Memory B cell (primary cell): ENCODE measurements around the gene IL25.

Experiments used
- ATAC-seq: fragments of 150-1000 bp; cut with Tn5 transposase; 2 replicates; pipeline ENCODE4 v1.10.0; 2021; ENCODE audit warnings: low read depth, mild to moderate bottlenecking, moderate library complexity
- DNase-seq, 2 donors: peaks; one replicate each; pipeline ENCODE4 v3.0.0; 2022; ENCODE audit warnings: low spot score in 2 of 2
- H3K27ac Mint-ChIP-seq: one replicate; pipeline ENCODE4 v1.8.0; 2022; ENCODE audit warnings: mild to moderate bottlenecking, moderate library complexity, mixed read lengths
- H3K27me3 Mint-ChIP-seq: one replicate; pipeline ENCODE4 v1.8.0; 2022; ENCODE audit warnings: mixed read lengths
- H3K36me3 Mint-ChIP-seq: one replicate; pipeline ENCODE4 v1.8.0; 2022; ENCODE audit warnings: mild to moderate bottlenecking, mixed read lengths
- H3K4me1 Mint-ChIP-seq: one replicate; pipeline ENCODE4 v1.8.0; 2022; ENCODE audit warnings: mixed read lengths
- H3K4me3 Mint-ChIP-seq: one replicate; pipeline ENCODE4 v1.8.0; 2022; ENCODE audit warnings: mild to moderate bottlenecking, moderate library complexity, mixed read lengths
- H3K9me3 Mint-ChIP-seq: one replicate; pipeline ENCODE4 v1.8.0; 2022; ENCODE audit warnings: mixed read lengths

Gene IL25

GRCh38 chr14:23359167-23359626 is 13.4 kb upstream of the IL25 start:
- ATAC-seq (no peak), DNase-seq (no peak)
- no peaks in the 10 kb centered on the region for H3K36me3 Mint-ChIP-seq
- H3K27me3 Mint-ChIP-seq: peaks cover 19% of the 10 kb centered on the region
- H3K9me3 Mint-ChIP-seq: no peaks in the 10 kb centered on the region
- H3K4me1 Mint-ChIP-seq: no peaks in the 10 kb centered on the region
- no peak overlapping the region for H3K4me3 Mint-ChIP-seq
- H3K27ac Mint-ChIP-seq: no peak overlapping the region

GRCh38 chr14:23359722-23360447 is 12.7 kb upstream of the IL25 start:
- H3K4me1 Mint-ChIP-seq: no peaks in the 10 kb centered on the region

GRCh38 chr14:23360496-23360895 is 12.1 kb upstream of the IL25 start:
- no peak for DNase-seq
- H3K4me3 Mint-ChIP-seq: no peak overlapping the region

More at GRCh38 chr14:23359722-23360447, 12.7 kb upstream of the IL25 start:
- DNase-seq (no peak), ATAC-seq (no peak)
- no peaks in the 10 kb centered on the region for H3K9me3 Mint-ChIP-seq
- no peak overlapping the region for H3K27ac Mint-ChIP-seq
- peaks cover 22% of the 10 kb centered on the region for H3K27me3 Mint-ChIP-seq
- no peak overlapping the region for H3K4me3 Mint-ChIP-seq
- H3K36me3 Mint-ChIP-seq: no peaks in the 10 kb centered on the region

GRCh38 chr14:23361320-23361719 is 11.3 kb upstream of the IL25 start:
- H3K4me3 Mint-ChIP-seq: no peak overlapping the region
- DNase-seq: no peak

More at GRCh38 chr14:23360496-23360895, 12.1 kb upstream of the IL25 start:
- Mint-ChIP-seq H3K27me3 (peaks cover 16% of the 10 kb centered on the region), H3K27ac (no peak overlapping the region), H3K9me3 (no peaks in the 10 kb centered on the region), H3K4me1 (no peaks in the 10 kb centered on the region), H3K36me3 (no peaks in the 10 kb centered on the region)
- no peak for ATAC-seq

GRCh38 chr14:23361763-23362162 is 10.8 kb upstream of the IL25 start:
- Mint-ChIP-seq H3K4me1 (no peaks in the 10 kb centered on the region), H3K4me3 (no peak overlapping the region), H3K27ac (no peak overlapping the region), H3K36me3 (no peaks in the 10 kb centered on the region), H3K9me3 (no peaks in the 10 kb centered on the region), H3K27me3 (peaks cover 16% of the 10 kb centered on the region)
- ATAC-seq (no peak), DNase-seq (no peak)

More at GRCh38 chr14:23361320-23361719, 11.3 kb upstream of the IL25 start:
- H3K4me1 Mint-ChIP-seq: no peaks in the 10 kb centered on the region
- no peaks in the 10 kb centered on the region for H3K9me3 Mint-ChIP-seq
- H3K27me3 Mint-ChIP-seq: peaks cover 12% of the 10 kb centered on the region
- H3K27ac Mint-ChIP-seq: no peak overlapping the region
- H3K36me3 Mint-ChIP-seq: no peaks in the 10 kb centered on the region
- no peak for ATAC-seq

- no peak for DNase-seq
- H3K27me3 Mint-ChIP-seq: peaks cover 20% of the 10 kb centered on the region
- no peaks in the 10 kb centered on the region for H3K4me1 Mint-ChIP-seq
- no peak overlapping the region for H3K27ac Mint-ChIP-seq
- no peaks in the 10 kb centered on the region for H3K9me3 Mint-ChIP-seq
- no peak for ATAC-seq
- H3K4me3 Mint-ChIP-seq: no peak overlapping the region
- H3K36me3 Mint-ChIP-seq: no peaks in the 10 kb centered on the region
Measured at GRCh38 chr14:23362200-23362599, 10.4 kb upstream of the IL25 start.

GRCh38 chr14:23364164-23365035 is 8.2 kb upstream of the IL25 start:
- no peak for DNase-seq
- Mint-ChIP-seq H3K4me1 (no peaks in the 10 kb centered on the region), H3K27me3 (peaks cover 27% of the 10 kb centered on the region), H3K9me3 (no peaks in the 10 kb centered on the region), H3K4me3 (no peak overlapping the region), H3K27ac (no peak overlapping the region), H3K36me3 (no peaks in the 10 kb centered on the region)
- no peak for ATAC-seq

GRCh38 chr14:23365036-23365731 is 7.4 kb upstream of the IL25 start, which contains the start of gene EFS:
TSS of gene EFS (minus strand) at chr14:23365172. CDS start at chr14:23365025, 147 bp downstream.
- no peak within 1 kb of the TSS for H3K4me3 Mint-ChIP-seq
- no peaks in the 10 kb centered on the region for H3K36me3 Mint-ChIP-seq
- no peaks in the 10 kb centered on the region for H3K9me3 Mint-ChIP-seq
- ATAC-seq (no peak), DNase-seq (no peak)
- H3K27ac Mint-ChIP-seq: no peak within 1 kb of the TSS
- H3K4me1 Mint-ChIP-seq: no peaks in the 10 kb centered on the region
- peaks cover 24% of the 10 kb centered on the region for H3K27me3 Mint-ChIP-seq

GRCh38 chr14:23365732-23366425 is 6.7 kb upstream of the IL25 start:
- no peaks in the 10 kb centered on the region for H3K9me3 Mint-ChIP-seq
- ATAC-seq: no peak
- no peak overlapping the region for H3K27ac Mint-ChIP-seq
- no peak overlapping the region for H3K4me3 Mint-ChIP-seq
- peaks cover 23% of the 10 kb centered on the region for H3K27me3 Mint-ChIP-seq
- DNase-seq: no peak
- H3K36me3 Mint-ChIP-seq: no peaks in the 10 kb centered on the region
- H3K4me1 Mint-ChIP-seq: no peaks in the 10 kb centered on the region

- H3K4me1 Mint-ChIP-seq: no peaks in the 10 kb centered on the region
- no peaks in the 10 kb centered on the region for H3K36me3 Mint-ChIP-seq
- peaks cover 25% of the 10 kb centered on the region for H3K27me3 Mint-ChIP-seq
- no peak overlapping the region for H3K4me3 Mint-ChIP-seq
- no peak overlapping the region for H3K27ac Mint-ChIP-seq
- ATAC-seq (no peak), DNase-seq (no peak)
- no peaks in the 10 kb centered on the region for H3K9me3 Mint-ChIP-seq
Measured at GRCh38 chr14:23366426-23366921, 6.1 kb upstream of the IL25 start.

GRCh38 chr14:23370221-23370620 is 2.4 kb upstream of the IL25 start:
- H3K27me3 Mint-ChIP-seq: peaks cover 22% of the 10 kb centered on the region
- no peaks in the 10 kb centered on the region for H3K4me1 Mint-ChIP-seq
- ATAC-seq: no peak
- DNase-seq: no peak
- no peak overlapping the region for H3K4me3 Mint-ChIP-seq
- H3K9me3 Mint-ChIP-seq: no peaks in the 10 kb centered on the region
- H3K27ac Mint-ChIP-seq: no peak overlapping the region
- no peaks in the 10 kb centered on the region for H3K36me3 Mint-ChIP-seq

GRCh38 chr14:23371865-23372264 is 744 bp upstream of the IL25 start:
- Mint-ChIP-seq H3K27me3 (peaks cover 17% of the 10 kb centered on the region), H3K27ac (no peak overlapping the region), H3K4me1 (no peaks in the 10 kb centered on the region), H3K4me3 (no peak overlapping the region), H3K36me3 (no peaks in the 10 kb centered on the region), H3K9me3 (no peaks in the 10 kb centered on the region)
- no peak for ATAC-seq
- DNase-seq: no peak

- DNase-seq: no peak
- Mint-ChIP-seq H3K27me3 (peaks cover 10% of the 10 kb centered on the region), H3K9me3 (no peaks in the 10 kb centered on the region), H3K4me1 (no peaks in the 10 kb centered on the region), H3K36me3 (no peaks in the 10 kb centered on the region), H3K27ac (no peak overlapping the region), H3K4me3 (no peak overlapping the region)
- ATAC-seq: no peak
Measured at GRCh38 chr14:23373041-23373440, 432 bp downstream of the IL25 start.
